Fibroblast of upper back skin (primary cell): Measurements from ENCODE around the gene PTBP1.

ENCODE experiments used
- DNase-seq: peaks from one replicate; pipeline ENCODE4 v3.0.0-alpha.2; 2013

PTBP1 gene

GRCh38 chr19:798415-799075 is 1.3 kb downstream of the PTBP1 start:
- DNase-seq, result no peak

GRCh38 chr19:799076-799881 is 2.0 kb downstream of the PTBP1 start:
- peak; percentile 59 for DNase-seq

- DNase-seq, result no peak
Observed at GRCh38 chr19:800360-801029, 3.2 kb downstream of the PTBP1 start.

GRCh38 chr19:801030-801860 is 4.0 kb downstream of the PTBP1 start:
- DNase-seq, result no peak

- no peak for DNase-seq
Observed at GRCh38 chr19:801861-802497, 4.7 kb downstream of the PTBP1 start.

DNA sequence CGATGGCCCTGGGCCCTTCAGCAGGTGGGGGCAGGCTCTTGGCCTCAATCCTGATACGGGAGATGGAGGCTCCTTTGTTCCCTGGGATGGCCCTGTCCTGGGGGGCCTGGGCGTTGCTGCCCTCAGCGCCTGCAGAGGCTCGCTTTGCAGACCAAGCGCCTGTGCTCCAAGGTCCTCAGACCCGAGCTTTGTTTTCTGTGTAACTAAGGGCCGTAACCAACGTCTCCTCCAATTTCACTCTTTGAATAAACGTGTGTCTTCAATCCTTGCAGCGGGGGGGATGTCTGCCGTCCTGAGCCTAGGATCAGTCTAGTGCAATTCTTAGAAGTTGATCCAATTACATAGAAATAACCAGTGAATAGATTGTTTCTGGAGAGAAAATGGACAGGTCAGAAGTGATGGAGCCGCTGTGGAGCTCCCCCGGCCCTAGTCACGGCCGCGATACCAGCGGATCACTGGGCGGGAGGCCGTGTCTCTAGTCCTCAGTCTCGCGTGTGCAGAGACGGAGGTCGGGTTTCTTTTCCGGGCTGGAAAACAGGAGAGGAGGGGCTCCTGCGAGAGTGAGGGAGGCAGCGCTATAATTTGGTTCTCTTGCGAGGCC is 5.3 kb downstream of the PTBP1 start:
- no peak for DNase-seq

DNA sequence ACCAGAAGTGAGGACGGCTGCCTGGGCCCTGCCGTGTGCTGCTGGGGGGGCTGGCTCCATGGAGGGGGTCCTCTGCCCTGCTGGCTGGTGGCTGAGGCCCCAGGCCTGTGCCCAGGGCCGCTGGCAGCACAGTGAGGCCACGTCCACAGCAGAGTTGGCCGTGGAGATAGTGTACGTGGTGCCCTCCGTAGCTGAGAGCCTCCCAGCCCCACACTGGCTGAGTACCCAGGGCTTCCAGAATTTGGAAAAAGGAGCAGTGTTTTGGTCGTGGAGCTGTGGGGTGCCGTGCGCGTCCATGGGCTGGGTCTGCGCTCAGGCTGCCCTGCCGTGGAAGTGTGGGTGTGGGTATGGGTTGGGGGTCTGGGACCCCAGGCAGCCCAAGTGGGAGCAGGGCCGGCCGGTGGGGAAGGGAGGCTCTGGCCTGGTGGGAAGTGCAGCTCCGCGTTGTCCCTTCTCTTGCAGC is 5.9 kb downstream of the PTBP1 start:
- no peak for DNase-seq

DNA sequence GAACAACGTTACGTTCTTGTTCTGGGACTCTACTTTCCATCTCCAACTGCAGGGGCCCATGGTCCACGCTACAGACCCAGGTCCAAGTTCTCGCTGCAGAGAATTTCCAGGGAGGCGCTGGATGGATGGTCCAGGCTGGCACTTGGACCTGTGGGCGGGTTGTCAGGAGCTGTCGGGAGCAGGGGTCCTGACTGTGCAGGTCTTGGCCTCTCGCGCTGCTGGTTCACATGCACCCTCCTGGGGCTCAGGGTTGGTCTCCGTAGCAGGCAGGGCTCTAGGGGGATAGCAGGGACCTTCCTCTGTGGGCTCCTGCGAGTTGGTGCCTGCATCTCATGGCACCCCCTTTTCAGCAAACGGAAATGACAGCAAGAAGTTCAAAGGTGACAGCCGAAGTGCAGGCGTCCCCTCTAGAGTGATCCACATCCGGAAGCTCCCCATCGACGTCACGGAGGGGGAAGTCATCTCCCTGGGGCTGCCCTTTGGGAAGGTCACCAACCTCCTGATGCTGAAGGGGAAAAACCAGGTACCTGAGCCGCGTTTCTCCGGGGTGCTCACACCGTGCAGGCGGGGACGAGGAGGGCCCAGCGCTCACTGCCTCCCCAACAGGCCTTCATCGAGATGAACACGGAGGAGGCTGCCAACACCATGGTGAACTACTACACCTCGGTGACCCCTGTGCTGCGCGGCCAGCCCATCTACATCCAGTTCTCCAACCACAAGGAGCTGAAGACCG is 6.6 kb downstream of the PTBP1 start:
- DNase-seq, result no peak

DNA sequence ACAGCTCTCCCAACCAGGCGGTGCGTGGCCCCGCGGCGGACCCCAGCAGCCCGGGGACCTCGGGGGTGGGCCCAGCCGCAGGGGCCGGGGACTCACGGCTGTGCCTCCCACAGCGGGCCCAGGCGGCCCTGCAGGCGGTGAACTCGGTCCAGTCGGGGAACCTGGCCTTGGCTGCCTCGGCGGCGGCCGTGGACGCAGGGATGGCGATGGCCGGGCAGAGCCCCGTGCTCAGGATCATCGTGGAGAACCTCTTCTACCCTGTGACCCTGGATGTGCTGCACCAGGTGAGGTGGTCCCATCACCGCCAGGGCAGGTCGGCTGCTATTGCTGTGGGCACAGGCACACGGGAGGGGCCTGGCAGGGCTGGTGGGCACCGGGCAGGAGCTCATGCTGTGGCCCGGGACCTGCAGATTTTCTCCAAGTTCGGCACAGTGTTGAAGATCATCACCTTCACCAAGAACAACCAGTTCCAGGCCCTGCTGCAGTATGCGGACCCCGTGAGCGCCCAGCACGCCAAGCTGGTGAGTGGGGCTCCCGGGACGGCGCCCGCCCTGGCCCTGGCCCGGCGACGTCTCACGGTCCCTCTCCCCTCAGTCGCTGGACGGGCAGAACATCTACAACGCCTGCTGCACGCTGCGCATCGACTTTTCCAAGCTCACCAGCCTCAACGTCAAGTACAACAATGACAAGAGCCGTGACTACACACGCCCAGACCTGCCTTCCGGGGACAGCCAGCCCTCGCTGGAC is 7.3 kb downstream of the PTBP1 start:
- DNase-seq, result no peak

DNA sequence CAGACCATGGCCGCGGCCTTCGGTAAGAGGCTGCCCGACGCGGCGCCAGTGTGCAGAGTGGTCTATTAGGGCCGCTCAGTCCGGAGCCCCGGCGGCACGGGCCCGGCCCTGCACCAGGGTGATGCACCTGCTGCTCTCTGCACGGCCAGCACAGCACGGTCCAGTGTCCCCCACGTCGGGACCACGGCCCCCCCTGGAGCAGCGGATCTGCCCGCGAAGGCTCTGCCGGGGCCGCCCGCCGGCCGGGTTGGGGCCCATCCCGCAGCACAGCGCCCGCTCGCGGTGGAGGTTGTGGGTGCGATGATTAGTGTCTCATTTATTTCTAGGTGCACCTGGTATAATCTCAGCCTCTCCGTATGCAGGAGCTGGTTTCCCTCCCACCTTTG is 7.9 kb downstream of the PTBP1 start:
- DNase-seq, result no peak

- DNase-seq, result no peak
Observed at GRCh38 chr19:805600-806550, 8.6 kb downstream of the PTBP1 start.

GRCh38 chr19:806815-807421 is 9.7 kb downstream of the PTBP1 start:
- DNase-seq, result no peak

GRCh38 chr19:807627-808422 is 10.6 kb downstream of the PTBP1 start:
- no peak for DNase-seq

GRCh38 chr19:808423-808775 is 11.1 kb downstream of the PTBP1 start:
- no peak for DNase-seq

- no peak for DNase-seq
Observed at GRCh38 chr19:810077-810855, 13.0 kb downstream of the PTBP1 start.

DNA sequence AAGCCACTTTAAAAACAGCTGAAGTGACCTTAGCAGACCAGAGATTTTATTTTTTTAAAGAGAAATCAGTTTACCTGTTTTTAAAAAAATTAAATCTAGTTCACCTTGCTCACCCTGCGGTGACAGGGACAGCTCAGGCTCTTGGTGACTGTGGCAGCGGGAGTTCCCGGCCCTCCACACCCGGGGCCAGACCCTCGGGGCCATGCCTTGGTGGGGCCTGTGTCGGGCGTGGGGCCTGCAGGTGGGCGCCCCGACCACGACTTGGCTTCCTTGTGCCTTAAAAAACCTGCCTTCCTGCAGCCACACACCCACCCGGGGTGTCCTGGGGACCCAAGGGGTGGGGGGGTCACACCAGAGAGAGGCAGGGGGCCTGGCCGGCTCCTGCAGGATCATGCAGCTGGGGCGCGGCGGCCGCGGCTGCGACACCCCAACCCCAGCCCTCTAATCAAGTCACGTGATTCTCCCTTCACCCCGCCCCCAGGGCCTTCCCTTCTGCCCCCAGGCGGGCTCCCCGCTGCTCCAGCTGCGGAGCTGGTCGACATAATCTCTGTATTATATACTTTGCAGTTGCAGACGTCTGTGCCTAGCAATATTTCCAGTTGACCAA is 13.7 kb downstream of the PTBP1 start:
- no peak for DNase-seq

DNA sequence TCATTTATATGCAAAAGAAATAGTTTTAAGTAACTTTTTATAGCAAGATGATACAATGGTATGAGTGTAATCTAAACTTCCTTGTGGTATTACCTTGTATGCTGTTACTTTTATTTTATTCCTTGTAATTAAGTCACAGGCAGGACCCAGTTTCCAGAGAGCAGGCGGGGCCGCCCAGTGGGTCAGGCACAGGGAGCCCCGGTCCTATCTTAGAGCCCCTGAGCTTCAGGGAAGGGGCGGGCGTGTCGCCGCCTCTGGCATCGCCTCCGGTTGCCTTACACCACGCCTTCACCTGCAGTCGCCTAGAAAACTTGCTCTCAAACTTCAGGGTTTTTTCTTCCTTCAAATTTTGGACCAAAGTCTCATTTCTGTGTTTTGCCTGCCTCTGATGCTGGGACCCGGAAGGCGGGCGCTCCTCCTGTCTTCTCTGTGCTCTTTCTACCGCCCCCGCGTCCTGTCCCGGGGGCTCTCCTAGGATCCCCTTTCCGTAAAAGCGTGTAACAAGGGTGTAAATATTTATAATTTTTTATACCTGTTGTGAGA is 14.3 kb downstream of the PTBP1 start:
- DNase-seq, result no peak
